Retina (tissue), 1 donor: ENCODE data around the gene PPP2R5C.
"Not testable (repeated sequence)": the region's sequence is repeated elsewhere in the genome, so short reads cannot be mapped to it uniquely, and the experiment has no call there.

Experiments used
- DNase-seq: peaks from one replicate; pipeline ENCODE4 v3.0.0-alpha.2; 2016

The PPP2R5C gene

GRCh38 chr14:101727611-101728366 lies 33.7 kb upstream of the PPP2R5C start:
- DNase-seq = no peak

GRCh38 chr14:101728367-101728742 lies 33.2 kb upstream of the PPP2R5C start:
- DNase-seq = no peak

DNA sequence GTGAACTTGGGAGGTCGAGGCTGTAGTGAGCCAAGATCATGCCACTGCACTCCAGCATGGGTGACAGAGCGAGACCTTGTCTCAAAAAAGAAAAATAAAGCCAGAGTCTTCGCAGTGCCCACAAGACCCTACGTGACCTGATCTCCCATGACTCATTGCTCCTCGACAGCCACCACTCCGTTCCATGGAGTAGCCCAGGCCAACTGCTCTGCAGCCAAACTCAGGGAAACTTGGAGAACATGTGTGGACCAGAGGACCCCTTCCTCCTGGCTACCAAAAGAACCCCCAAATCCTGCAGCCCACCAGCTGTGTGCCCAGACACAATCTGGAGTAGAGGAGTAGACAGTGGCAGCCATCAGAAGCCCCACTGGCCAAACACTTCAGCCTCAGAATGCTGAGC lies 32.1 kb upstream of the PPP2R5C start:
- DNase-seq = no peak

GRCh38 chr14:101730157-101730556 lies 31.4 kb upstream of the PPP2R5C start:
- DNase-seq = not testable (repeated sequence)

DNA sequence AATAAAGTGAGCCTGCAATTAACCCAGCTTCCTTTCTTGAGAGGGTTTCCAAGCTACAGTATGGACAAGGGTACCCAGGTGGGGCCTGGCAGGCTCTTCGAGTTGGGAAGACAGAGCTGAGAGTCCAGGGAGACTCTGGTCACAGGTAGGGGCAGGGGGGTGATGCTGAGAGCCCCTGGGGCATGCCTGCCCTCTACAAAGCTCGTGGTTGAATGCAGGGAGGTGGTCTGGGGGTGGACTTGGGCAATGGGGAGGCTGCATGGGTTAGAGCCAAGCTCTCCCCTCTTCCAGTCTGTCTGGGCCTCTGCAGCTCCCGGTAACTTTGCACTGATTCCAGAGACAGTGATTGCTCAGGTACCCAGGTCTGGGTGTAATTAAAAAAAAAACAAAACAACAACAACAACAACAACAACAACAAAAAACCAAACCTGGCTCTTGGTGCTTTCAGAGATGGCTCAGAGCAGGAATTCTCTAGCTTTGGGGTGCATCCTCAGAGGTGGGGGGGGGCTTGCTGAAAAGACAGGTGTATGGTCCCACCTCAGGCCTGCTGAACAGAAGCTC lies 30.8 kb upstream of the PPP2R5C start:
- DNase-seq = no peak

GRCh38 chr14:101731187-101732080 lies 30.1 kb upstream of the PPP2R5C start:
- DNase-seq = no peak

GRCh38 chr14:101732118-101732517 lies 29.4 kb upstream of the PPP2R5C start:
- DNase-seq = no peak

DNA sequence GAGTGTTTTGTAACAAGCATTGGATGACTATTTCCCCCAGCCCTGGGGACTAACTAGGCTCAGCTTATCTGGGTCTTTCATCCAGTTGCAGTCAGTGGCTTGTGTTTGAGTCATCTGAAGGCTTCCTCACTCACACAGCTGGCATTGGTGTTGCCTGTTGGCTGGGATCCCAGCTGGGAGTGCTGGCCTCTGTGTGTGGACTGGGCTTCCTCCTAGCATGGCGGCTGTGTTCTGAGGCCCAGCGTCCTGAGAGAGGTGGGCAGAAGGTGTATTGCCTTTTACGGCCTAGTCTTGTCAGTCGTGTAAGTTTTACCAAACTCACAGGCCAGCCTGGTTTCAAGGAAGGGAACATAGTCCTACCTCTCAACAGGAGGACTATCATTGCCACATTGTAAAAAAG lies 28.3 kb upstream of the PPP2R5C start:
- DNase-seq = no peak

- no peak for DNase-seq
Observed at GRCh38 chr14:101734246-101734847, 27.2 kb upstream of the PPP2R5C start.

- no peak for DNase-seq
Observed at GRCh38 chr14:101735453-101735852, 26.1 kb upstream of the PPP2R5C start.

GRCh38 chr14:101736071-101736470 lies 25.4 kb upstream of the PPP2R5C start:
- no peak for DNase-seq

- no peak for DNase-seq
Observed at GRCh38 chr14:101736585-101736984, 24.9 kb upstream of the PPP2R5C start.

- DNase-seq = no peak
Observed at GRCh38 chr14:101737414-101738339, 23.8 kb upstream of the PPP2R5C start.

- DNase-seq = no peak
Observed at GRCh38 chr14:101738703-101739320, 22.7 kb upstream of the PPP2R5C start.

DNA sequence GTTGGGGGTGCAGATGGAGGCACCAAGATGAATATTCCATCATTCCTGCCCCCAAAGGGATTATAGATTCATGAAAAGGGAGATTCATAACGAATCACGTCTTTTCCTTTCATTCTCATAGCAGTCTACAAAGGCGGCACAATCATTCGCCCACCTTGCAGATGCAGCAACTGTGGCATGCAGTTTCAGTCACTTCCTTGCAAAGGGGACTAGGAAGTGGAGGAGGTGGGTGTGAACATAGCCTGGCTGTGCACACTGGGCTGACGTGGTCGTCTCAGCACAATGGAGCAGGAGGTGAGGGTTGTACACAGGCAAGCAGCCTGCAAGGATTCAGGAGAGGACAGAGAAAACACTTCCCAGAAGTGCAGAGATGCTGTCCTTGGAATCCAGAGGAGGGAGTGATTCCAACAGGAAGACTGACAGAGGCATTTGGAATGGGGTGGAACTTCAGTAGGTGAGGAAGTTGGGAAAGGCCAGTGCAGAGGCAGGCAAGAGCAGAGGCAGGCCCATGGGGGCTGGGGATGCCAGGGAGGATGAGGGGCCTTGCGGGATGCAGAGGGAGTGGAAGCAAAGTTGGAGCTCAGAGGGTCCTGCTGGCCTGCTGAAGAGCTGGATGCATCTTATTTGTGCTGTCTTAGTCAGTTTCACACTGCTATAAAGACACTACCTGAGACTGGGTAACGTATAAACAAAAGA lies 21.9 kb upstream of the PPP2R5C start:
- DNase-seq = no peak

GRCh38 chr14:101740981-101741380 lies 20.5 kb upstream of the PPP2R5C start:
- no peak for DNase-seq

GRCh38 chr14:101743701-101744100 lies 17.8 kb upstream of the PPP2R5C start:
- DNase-seq = no peak

- not testable (repeated sequence) for DNase-seq
Observed at GRCh38 chr14:101744382-101744781, 17.1 kb upstream of the PPP2R5C start.

- not testable (repeated sequence) for DNase-seq
Observed at GRCh38 chr14:101749756-101750155, 11.8 kb upstream of the PPP2R5C start.

GRCh38 chr14:101754893-101755292 lies 6.6 kb upstream of the PPP2R5C start:
- DNase-seq = no peak
